H1 (cell line): ENCODE data around the gene GMPR. TPM values are rescaled to one million over a fixed set of nuclear protein-coding genes. Genes with fewer than 3 reads are reported as not detected.

ENCODE experiments used
- CTCF ChIA-PET: fragments of 300-600 bp; sonication (Branson Sonifier 250); formaldehyde crosslinking; loops from one replicate; lab custom pipeline; 2021; ENCODE audit not compliant: partially characterized antibody; lab: Charles Lee
- POLR2A ChIA-PET: fragments of 300-600 bp; sonication (Branson Sonifier 250); formaldehyde crosslinking; loops from one replicate; lab custom pipeline; 2021; ENCODE audit warnings: inconsistent platforms; ENCODE audit not compliant: partially characterized antibody; lab: Charles Lee
- DNase-seq, 2 experiments: peaks; one replicate each; pipeline versions ENCODE4 v3.0.0 to v3.0.0-alpha.2; 2010 to 2022; ENCODE audit warnings: low spot score in 2 of 2, low read depth in 1 of 2, mixed read lengths in 1 of 2
- FAIRE-seq: peaks from 2 replicates; lab custom pipeline; 2011; peaks lifted over from hg19 to GRCh38; lab: Jason Lieb, UNC
- H2AFZ ChIP-seq: 2 replicates; pipeline ENCODE4 v1.8.1; 2012; ENCODE audit warnings: low read length, inconsistent platforms
- H2AK5ac ChIP-seq: 2 replicates; pipeline ENCODE4 v1.6.1; 2013; ENCODE audit warnings: low read depth, low read length
- H2BK120ac ChIP-seq: replicated peaks from 2 replicates; pipeline ENCODE3; 2013; ENCODE audit warnings: low read depth, low read length, inconsistent platforms
- H2BK12ac ChIP-seq: 2 replicates; pipeline ENCODE4 v1.6.1; 2013; ENCODE audit warnings: low read depth, low read length
- H2BK15ac ChIP-seq: 2 replicates; pipeline ENCODE4 v1.6.1; 2013; ENCODE audit warnings: low read length
- H2BK20ac ChIP-seq: 2 replicates; pipeline ENCODE4 v1.6.1; 2013; ENCODE audit warnings: low read length
- H2BK5ac ChIP-seq: 2 replicates; pipeline ENCODE4 v1.6.1; 2013; ENCODE audit warnings: low read depth, low read length
- H3K14ac ChIP-seq: 2 replicates; pipeline ENCODE4 v1.6.1; 2013; ENCODE audit warnings: inconsistent platforms; ENCODE audit not compliant: insufficient read length
- H3K18ac ChIP-seq: 2 replicates; pipeline ENCODE4 v1.6.1; 2013; ENCODE audit warnings: low read length; ENCODE audit errors: extremely low read depth
- H3K23ac ChIP-seq: 2 replicates; pipeline ENCODE4 v1.6.1; 2013; ENCODE audit warnings: inconsistent platforms; ENCODE audit not compliant: insufficient read length
- H3K23me2 ChIP-seq: 2 replicates; pipeline ENCODE4 v1.6.1; 2013; ENCODE audit warnings: low read depth, low read length
- H3K27ac ChIP-seq: 2 replicates; pipeline ENCODE4 v1.6.1; 2011; ENCODE audit warnings: low read depth, low read length, inconsistent platforms
- H3K27me3 ChIP-seq, 4 experiments: replicated peaks in 1 of 4; 1 replicate in 1 of 4; 2 replicates in 3 of 4; pipeline versions ENCODE4 v1.6.1 to v1.8.1; 2011 to 2013; ENCODE audit warnings: low read length in 3 of 4, mild to moderate bottlenecking in 3 of 4, inconsistent platforms in 2 of 4, mixed read lengths in 2 of 4, moderate library complexity in 1 of 4; ENCODE audit not compliant: control insufficient read depth in 3 of 4, insufficient read depth in 3 of 4; ENCODE audit errors: extremely low read depth in 1 of 4
- H3K36me3 ChIP-seq, 4 experiments: 2 replicates each; pipeline versions ENCODE4 v1.6.1 to v1.8.1; 2011 to 2013; ENCODE audit warnings: mild to moderate bottlenecking in 4 of 4, low read length in 3 of 4, moderate library complexity in 2 of 4, control low read depth in 1 of 4, inconsistent platforms in 1 of 4; ENCODE audit not compliant: insufficient read depth in 4 of 4, control insufficient read depth in 2 of 4
- H3K4ac ChIP-seq: replicated peaks from 2 replicates; pipeline ENCODE3; 2013; ENCODE audit warnings: low read length, low read depth, mixed read lengths, inconsistent platforms; ENCODE audit not compliant: insufficient read length
- H3K4me1 ChIP-seq, 4 experiments: replicated peaks in 1 of 4; 1 replicate in 1 of 4; 2 replicates in 3 of 4; pipeline versions ENCODE4 v1.6.1 to v1.8.1; 2011 to 2013; ENCODE audit warnings: low read length in 3 of 4, inconsistent platforms in 2 of 4, mixed read lengths in 1 of 4; ENCODE audit not compliant: insufficient read depth in 4 of 4, control insufficient read depth in 3 of 4
- H3K4me2 ChIP-seq, 2 experiments: 2 replicates each; pipeline versions ENCODE4 v1.6.1 to v1.8.1; 2011 to 2013; ENCODE audit warnings: low read depth in 2 of 2, low read length in 2 of 2, control low read depth in 1 of 2, inconsistent platforms in 1 of 2, mild to moderate bottlenecking in 1 of 2; ENCODE audit not compliant: insufficient read depth in 1 of 2
- H3K4me3 ChIP-seq, 4 experiments: fragments of 200-600, 300-600 bp in 1 of 4; sonication (generic), shearing (Covaris generic), sonication (Bioruptor Twin) in 1 of 4; 2 replicates each; pipeline versions ENCODE4 v1.5.1 to v1.8.1; 2011 to 2016; ENCODE audit warnings: low read length in 4 of 4, low read depth in 3 of 4, control low read depth in 2 of 4, inconsistent platforms in 2 of 4, mild to moderate bottlenecking in 2 of 4, mixed read lengths in 1 of 4, moderate library complexity in 1 of 4; ENCODE audit not compliant: insufficient read depth in 2 of 4; ENCODE audit errors: extremely low read depth in 1 of 4
- H3K56ac ChIP-seq: replicated peaks from 2 replicates; pipeline ENCODE3; 2013; ENCODE audit warnings: low read depth, mild to moderate bottlenecking, mixed read lengths, low read length, inconsistent platforms; ENCODE audit not compliant: insufficient read length
- H3K79me1 ChIP-seq: 2 replicates; pipeline ENCODE4 v1.6.1; 2013; ENCODE audit warnings: low read depth, low read length, control low read depth
- H3K79me2 ChIP-seq, 2 experiments: 2 replicates each; pipeline versions ENCODE4 v1.6.1 to v1.8.1; 2012 to 2013; ENCODE audit warnings: low read length in 2 of 2, mild to moderate bottlenecking in 2 of 2, inconsistent platforms in 1 of 2; ENCODE audit not compliant: insufficient read depth in 2 of 2, control insufficient read depth in 1 of 2
- H3K9ac ChIP-seq, 4 experiments: replicated peaks in 1 of 4; 1 replicate in 1 of 4; 2 replicates in 3 of 4; pipeline versions ENCODE4 v1.6.1 to v1.8.1; 2011 to 2013; ENCODE audit warnings: low read depth in 3 of 4, low read length in 3 of 4, control low read depth in 2 of 4, mild to moderate bottlenecking in 2 of 4, moderate library complexity in 2 of 4, inconsistent platforms in 1 of 4; ENCODE audit errors: extremely low read depth in 1 of 4
- H3K9me3 ChIP-seq, 2 experiments: 2 replicates each; pipeline versions ENCODE4 v1.6.1 to v1.8.1; 2012 to 2013; ENCODE audit warnings: mild to moderate bottlenecking in 2 of 2, moderate library complexity in 2 of 2, control low read depth in 1 of 2, inconsistent platforms in 1 of 2, low read depth in 1 of 2, low read length in 1 of 2, mixed read lengths in 1 of 2; ENCODE audit not compliant: insufficient read depth in 2 of 2
- H4K20me1 ChIP-seq, 2 experiments: replicated peaks in 1 of 2; 2 replicates each; pipeline versions ENCODE3 to v1.8.1; 2011 to 2013; ENCODE audit warnings: inconsistent platforms in 2 of 2, low read length in 2 of 2, mild to moderate bottlenecking in 1 of 2; ENCODE audit not compliant: insufficient read depth in 2 of 2, control insufficient read depth in 1 of 2
- H4K5ac ChIP-seq: 2 replicates; pipeline ENCODE4 v1.6.1; 2013; ENCODE audit warnings: low read length, low read depth, mixed read lengths, inconsistent platforms; ENCODE audit not compliant: insufficient read length
- H4K8ac ChIP-seq: 2 replicates; pipeline ENCODE4 v1.8.0; 2013; ENCODE audit warnings: mild to moderate bottlenecking, moderate library complexity, low read length, inconsistent platforms; ENCODE audit not compliant: insufficient read depth; ENCODE audit errors: extremely low read depth
- H4K91ac ChIP-seq: replicated peaks from 2 replicates; pipeline ENCODE3; 2013; ENCODE audit warnings: low read length, mixed read lengths, inconsistent platforms; ENCODE audit not compliant: insufficient read length
- ASH2L ChIP-seq: fragments of 200-600, 300-600 bp; sonication (generic); IDR thresholded peaks from one replicate; pipeline ENCODE4 v1.7.1; 2017; ENCODE audit warnings: low read length
- CHD2 ChIP-seq: IDR thresholded peaks from 2 replicates; pipeline ENCODE4 v1.6.1; 2012; ENCODE audit warnings: low read length, improper control_type of control experiment
- CREB1 ChIP-seq: IDR thresholded peaks from 2 replicates; pipeline ENCODE4 v1.6.1; 2012; ENCODE audit warnings: inconsistent platforms
- POLR2AphosphoS5 ChIP-seq: IDR thresholded peaks from 2 replicates; pipeline ENCODE4 v1.6.1; 2011; ENCODE audit warnings: low read depth, low read length
- RNF2 ChIP-seq: fragments of 200-900, 300-1000 bp; sonication (generic); IDR thresholded peaks from 2 replicates; pipeline ENCODE4 v1.7.1; 2016; ENCODE audit warnings: borderline replicate concordance, low read depth, mild to moderate bottlenecking, antibody characterized with exemption, low read length; ENCODE audit not compliant: poor library complexity, severe bottlenecking; ENCODE audit errors: missing control alignments
- TBP ChIP-seq: IDR thresholded peaks from 2 replicates; pipeline ENCODE4 v1.6.1; 2011; ENCODE audit warnings: low read depth, low read length, improper control_type of control experiment
- YY1 ChIP-seq: IDR thresholded peaks from 2 replicates; pipeline ENCODE4 v1.6.1; 2011; ENCODE audit warnings: low read depth, mild to moderate bottlenecking, low read length
- WGBS, 2 experiments: shearing (Covaris generic) in 1 of 2; methylation state at CpG; one replicate each; pipeline versions ENCODE4 v1.1.6 to v1.1.7; 2013 to 2015; ENCODE audit warnings: low lambda C conversion rate in 2 of 2, mixed read lengths in 2 of 2, inconsistent platforms in 1 of 2, low coverage in 1 of 2, missing lambda C conversion rate in 1 of 2; ENCODE audit not compliant: insufficient replicate concordance in 2 of 2, insufficient coverage in 1 of 2, insufficient read length in 1 of 2; ENCODE audit errors: extremely low coverage in 1 of 2, missing lambda C conversion rate in 1 of 2; 5-methylcytosine and 5-hydroxymethylcytosine counted together
- polyA plus RNA-seq, 7 experiments: library from polyadenylated mRNA; depleted of rRNA in 3 of 7; stranded (reverse) in 5 of 7; unstranded in 2 of 7; fragments of >200 nt in 5 of 7; fragments of 200-250 nt in 2 of 7; gene quantifications; 1 replicate in 5 of 7; 2 replicates in 1 of 7; 4 replicates in 1 of 7; pipeline versions ENCODE4 v1.2.1 to v1.2.3, GENCODE V29; 2011 to 2013; ENCODE audit warnings: missing spikeins in 2 of 7, mixed read lengths in 2 of 7
- total RNA-seq: library from RNA; stranded (reverse); fragmentation: NEBNext Ultra II Directional; extraction: Animal tissue kit (Norgen Biotek cat#: 25700); gene quantifications from 2 replicates; pipeline ENCODE4 v1.2.1, GENCODE V29; 2021
- TF ChIP-seq, protein P1 (sequence below), 3 experiments: IDR thresholded peaks; 1 replicate in 2 of 3; 2 replicates in 1 of 3; pipeline versions ENCODE4 v1.5.1 to v1.6.1; 2011; ENCODE audit warnings: low read length in 3 of 3, mild to moderate bottlenecking in 3 of 3, inconsistent platforms in 2 of 3, low read depth in 1 of 3, moderate library complexity in 1 of 3; ENCODE audit not compliant: insufficient read depth in 1 of 3; ENCODE audit errors: control extremely low read depth in 1 of 3
- TF ChIP-seq, protein P2 (sequence below): IDR thresholded peaks from 2 replicates; pipeline ENCODE4 v1.6.1; 2012; ENCODE audit warnings: inconsistent platforms

The GMPR gene
- total and polyA plus RNA-seq, 2 of the 8 experiments (the other 6 are each of a cell fraction or from before 2014, with no cell fraction given), result 0.99 to 1.2 TPM

DNA sequence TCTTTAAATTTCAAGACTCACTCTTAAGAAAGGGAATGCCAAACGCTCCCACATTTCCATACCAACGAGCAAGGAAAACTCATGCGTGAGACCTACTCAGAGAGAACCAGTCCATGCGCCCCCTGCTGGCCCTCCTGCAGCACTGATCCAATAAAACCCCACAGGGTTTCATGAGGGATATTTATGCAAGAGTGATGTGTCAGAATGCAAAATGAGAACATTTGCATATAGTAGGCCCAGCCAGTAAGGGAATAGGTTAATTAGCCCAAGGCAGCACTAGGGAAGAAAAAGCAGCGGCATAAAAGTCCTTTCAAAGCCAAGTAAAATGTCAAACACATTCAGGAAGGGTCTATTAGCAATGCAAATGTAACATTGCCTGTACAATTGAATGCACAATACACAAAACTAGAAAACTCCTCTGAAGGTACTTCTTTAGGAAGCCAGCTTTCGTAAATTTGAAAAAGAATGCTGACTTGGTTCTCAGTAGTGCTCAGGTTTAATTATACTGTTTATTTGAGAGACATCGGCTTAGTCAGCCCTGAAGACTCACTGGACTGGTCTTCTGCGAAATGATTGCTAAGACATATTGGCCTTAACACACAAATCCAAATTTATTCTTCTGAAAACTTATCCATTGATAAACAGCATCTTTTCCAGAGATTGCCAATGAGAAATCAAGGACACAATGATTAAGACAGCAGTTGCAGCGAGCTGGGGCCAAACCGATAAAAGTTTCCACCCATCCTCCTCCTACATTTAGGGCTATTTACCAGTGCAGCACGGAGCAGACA is 93.2 kb downstream of the GMPR start:
- no peak overlapping the region for H3K4ac ChIP-seq
- H3K36me3 ChIP-seq, result no peaks in the 10 kb centered on the region
- no peak overlapping the region for H2BK20ac ChIP-seq
- H3K4me2 ChIP-seq, result peak overlapping the region; percentile 22 to 52; a peak in 3 of 4 replicates
- no peaks in the 10 kb centered on the region; a peak in 1 of 4 replicates for H3K9me3 ChIP-seq
- H3K18ac ChIP-seq, result no peak overlapping the region
- ChIA-PET POLR2A (no interaction called here), CTCF (interaction anchor here (0.6 to 9.7 kb wide), 38 partner anchors 9 to 755 kb away, joined by 3 to 92 read pairs (median 3); no protein-coding TSS in a partner anchor)
- WGBS, 2 experiments, result 20% methylated on average over 11 of the region's 11 CpGs; no CpG with 5 or more reads in 1 of the 2 experiments
- peak overlapping the region in 2 of 4 experiments; percentile 16 to 32; a peak in 4 of 8 replicates for H3K4me3 ChIP-seq
- H3K27ac ChIP-seq, result no peak overlapping the region
- no peak overlapping the region for H2BK12ac ChIP-seq
- no peak overlapping the region for H3K56ac ChIP-seq
- H3K79me1 ChIP-seq, result no peaks in the 10 kb centered on the region
- no peak overlapping the region for H3K23ac ChIP-seq
- H4K20me1 ChIP-seq, result no peaks in the 10 kb centered on the region
- no peak overlapping the region for H4K8ac ChIP-seq
- no peaks in the 10 kb centered on the region for H3K27me3 ChIP-seq
- no peak overlapping the region for H3K9ac ChIP-seq
- H3K14ac ChIP-seq, result no peak overlapping the region
- H3K23me2 ChIP-seq, result no peaks in the 10 kb centered on the region
- peaks cover 0 to 5% (median 2%) of the 10 kb centered on the region in 4 experiments; a peak in 3 of 7 replicates for H3K4me1 ChIP-seq
- no peak for FAIRE-seq
- peak in 1 of 2 experiments; percentile 75 for DNase-seq
- H2AK5ac ChIP-seq, result no peak overlapping the region
- H4K5ac ChIP-seq, result no peak overlapping the region
- H4K91ac ChIP-seq, result no peak overlapping the region
- no peaks in the 10 kb centered on the region for H3K79me2 ChIP-seq
- H2BK15ac ChIP-seq, result no peak overlapping the region
- H2BK120ac ChIP-seq, result no peak overlapping the region
- no peak overlapping the region for H2AFZ ChIP-seq
- no peak overlapping the region for H2BK5ac ChIP-seq
- TF ChIP-seq, protein P1, sequence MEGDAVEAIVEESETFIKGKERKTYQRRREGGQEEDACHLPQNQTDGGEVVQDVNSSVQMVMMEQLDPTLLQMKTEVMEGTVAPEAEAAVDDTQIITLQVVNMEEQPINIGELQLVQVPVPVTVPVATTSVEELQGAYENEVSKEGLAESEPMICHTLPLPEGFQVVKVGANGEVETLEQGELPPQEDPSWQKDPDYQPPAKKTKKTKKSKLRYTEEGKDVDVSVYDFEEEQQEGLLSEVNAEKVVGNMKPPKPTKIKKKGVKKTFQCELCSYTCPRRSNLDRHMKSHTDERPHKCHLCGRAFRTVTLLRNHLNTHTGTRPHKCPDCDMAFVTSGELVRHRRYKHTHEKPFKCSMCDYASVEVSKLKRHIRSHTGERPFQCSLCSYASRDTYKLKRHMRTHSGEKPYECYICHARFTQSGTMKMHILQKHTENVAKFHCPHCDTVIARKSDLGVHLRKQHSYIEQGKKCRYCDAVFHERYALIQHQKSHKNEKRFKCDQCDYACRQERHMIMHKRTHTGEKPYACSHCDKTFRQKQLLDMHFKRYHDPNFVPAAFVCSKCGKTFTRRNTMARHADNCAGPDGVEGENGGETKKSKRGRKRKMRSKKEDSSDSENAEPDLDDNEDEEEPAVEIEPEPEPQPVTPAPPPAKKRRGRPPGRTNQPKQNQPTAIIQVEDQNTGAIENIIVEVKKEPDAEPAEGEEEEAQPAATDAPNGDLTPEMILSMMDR (IDR thresholded peaks at IDR 0.05; ENCODE audit: control extremely low read depth in 1 of 3, insufficient read depth in 1 of 3, low read depth in 1 of 3, low read length in 3 of 3), result peak; percentile 74 to 83 (median 79)
- TF ChIP-seq RNF2 (no peak), ASH2L (peak; percentile 54), YY1 (0 out of 2 replicates have a peak, but pooled peaks have one; percentile 17), CHD2 (no peak), POLR2AphosphoS5 (no peak), TBP (no peak), CREB1 (0 out of 2 replicates have a peak, but pooled peaks have one; percentile 13)
- TF ChIP-seq, protein P2, sequence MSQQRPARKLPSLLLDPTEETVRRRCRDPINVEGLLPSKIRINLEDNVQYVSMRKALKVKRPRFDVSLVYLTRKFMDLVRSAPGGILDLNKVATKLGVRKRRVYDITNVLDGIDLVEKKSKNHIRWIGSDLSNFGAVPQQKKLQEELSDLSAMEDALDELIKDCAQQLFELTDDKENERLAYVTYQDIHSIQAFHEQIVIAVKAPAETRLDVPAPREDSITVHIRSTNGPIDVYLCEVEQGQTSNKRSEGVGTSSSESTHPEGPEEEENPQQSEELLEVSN, result no peak
